HG03439 (cell line): ENCODE measurements around the gene LRRC43.
A peak's percentile ranks its signal among the peaks of the same experiment; 100 is the strongest.

Experiments used
- ATAC-seq: cut with Tn5 transposase; IDR thresholded peaks from one replicate; pipeline ENCODE4 v1.9.1; 2021; ENCODE audit warnings: mild to moderate bottlenecking, moderate library complexity; ENCODE audit not compliant: unreplicated experiment

LRRC43 gene

DNA sequence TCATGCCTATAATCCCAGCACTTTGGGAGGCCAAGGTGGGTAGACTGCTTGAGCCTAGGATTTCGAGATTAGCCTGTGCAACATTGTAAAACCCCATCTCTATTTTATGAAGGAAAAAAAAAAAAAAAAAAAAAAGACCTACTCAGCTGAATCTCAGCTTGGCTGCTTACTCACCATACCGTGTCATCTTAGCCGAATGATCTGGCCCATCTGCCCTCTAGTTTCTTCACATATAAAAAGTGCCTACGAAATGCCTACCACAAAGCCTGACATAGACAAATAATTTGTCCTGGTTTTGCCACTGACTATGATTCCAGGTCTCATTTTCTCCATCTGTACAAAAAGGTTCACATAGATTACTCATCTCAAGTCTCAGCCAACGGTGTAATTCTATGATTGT is 32.8 kb downstream of the LRRC43 start:
- no peak for ATAC-seq

DNA sequence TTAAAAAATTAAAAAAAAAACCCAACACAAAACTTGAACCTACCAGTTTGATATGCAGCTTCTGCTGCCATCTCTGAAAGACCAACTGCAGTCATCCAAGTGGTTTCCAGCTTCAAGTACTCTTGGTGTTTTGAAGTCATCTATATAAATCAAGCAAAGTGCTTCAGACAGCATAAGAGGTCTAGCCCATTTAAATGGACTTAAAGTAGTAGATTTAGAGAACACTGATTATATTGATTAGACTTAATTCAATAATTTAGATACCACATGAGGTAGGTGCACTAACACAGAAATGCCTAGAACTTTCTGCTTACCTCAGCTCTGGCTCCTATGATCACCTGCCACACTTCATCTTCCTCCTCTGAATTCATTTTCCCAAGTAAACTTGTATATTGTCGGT is 33.5 kb downstream of the LRRC43 start:
- ATAC-seq, result no peak

DNA sequence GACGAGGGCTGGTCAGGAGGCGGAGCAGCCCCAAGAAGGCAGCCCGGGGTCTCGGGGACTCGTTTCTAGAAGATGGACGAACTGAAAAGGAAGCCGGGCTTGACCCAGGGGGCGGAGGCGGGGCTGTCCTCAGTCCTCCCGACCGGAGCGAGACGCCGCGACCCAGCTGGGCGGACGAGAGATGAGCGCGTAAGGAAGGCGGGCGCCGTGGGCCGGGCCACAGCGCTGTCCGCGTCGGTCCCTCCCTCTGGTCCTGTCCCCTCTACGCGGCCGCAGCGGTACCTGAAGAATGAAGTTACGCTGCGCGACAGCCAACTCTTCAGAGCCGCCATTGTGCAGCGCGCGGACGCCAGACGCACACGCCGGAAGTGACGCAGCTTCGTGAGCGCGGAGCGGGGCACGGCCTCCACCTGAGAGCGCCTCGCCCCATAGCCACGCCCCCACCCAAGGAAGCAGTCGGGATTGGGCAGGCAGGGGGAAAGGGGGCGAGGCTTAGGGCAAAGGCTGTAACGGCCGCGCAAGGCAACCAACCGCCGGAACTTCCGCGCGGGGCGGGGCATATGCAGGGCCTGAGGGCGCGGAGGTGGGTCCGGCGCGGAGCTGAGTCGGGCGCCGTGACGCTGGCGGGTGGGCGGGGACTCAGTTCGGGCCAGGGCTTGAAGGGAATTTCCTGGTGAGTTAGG is 42.9 kb downstream of the LRRC43 start, which contains the start of gene DIABLO:
Gene DIABLO, minus strand, starts transcription at position 370 of the 683 bp plus-strand sequence. Its CDS starts 38 bp downstream, at position 332.
- ATAC-seq, result peak; percentile 93

DNA sequence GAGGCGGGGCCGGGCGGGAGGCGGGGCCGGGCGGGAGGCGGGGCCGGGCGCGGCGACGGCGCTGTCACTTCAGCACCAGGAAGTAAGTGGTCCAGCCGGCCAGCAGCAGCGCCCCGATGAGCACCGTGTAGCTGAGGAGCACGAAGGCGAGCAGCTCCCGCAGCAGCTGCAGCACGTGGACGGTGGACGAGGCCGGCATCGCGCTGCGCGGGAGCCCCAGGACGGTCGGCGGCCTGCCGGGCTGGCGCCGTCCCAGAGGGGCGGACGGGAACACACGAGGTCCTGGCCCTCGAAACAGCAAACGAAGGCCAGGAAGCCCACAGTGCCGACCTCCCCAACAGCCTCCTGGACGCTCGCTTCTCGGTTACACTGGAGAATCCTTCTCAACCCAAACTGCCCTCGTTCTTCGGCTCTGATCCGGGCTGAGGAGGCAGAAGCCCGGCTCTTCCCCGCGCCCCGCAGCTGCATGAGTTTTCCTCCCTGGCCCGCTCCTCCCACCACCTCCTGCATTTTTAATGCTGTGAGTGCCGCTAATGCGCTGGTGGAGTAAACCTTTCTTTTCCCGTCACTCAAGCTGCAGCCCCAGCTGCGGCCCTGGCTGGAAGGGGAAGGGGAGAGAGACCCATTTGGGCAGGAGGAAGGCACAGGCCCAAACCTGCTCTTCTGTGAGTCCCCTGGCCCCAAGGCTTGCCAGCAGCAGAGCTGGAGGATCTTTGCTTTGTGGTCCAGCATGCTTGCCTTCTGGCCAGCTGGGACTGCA is 43.6 kb downstream of the LRRC43 start:
- no peak for ATAC-seq

DNA sequence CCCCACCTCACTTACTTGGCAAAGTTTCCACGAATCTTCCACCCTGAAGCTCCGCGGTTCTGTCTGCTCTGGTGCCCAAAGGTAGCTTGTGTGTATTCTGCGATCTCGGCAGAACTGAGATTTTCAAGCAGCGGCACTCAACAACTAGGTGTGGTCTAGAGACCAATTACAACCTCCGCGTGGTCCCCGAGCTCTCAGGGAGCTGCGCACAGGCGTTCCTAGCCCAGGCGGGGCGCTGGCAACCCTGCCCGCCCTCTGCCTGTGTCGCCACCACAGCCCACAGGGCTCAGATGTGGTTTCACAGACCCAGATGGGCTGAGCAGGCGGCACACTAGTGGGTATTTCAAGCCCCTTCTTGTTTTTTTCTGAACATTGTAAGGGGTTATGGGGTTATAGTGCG is 44.4 kb downstream of the LRRC43 start:
- no peak for ATAC-seq

DNA sequence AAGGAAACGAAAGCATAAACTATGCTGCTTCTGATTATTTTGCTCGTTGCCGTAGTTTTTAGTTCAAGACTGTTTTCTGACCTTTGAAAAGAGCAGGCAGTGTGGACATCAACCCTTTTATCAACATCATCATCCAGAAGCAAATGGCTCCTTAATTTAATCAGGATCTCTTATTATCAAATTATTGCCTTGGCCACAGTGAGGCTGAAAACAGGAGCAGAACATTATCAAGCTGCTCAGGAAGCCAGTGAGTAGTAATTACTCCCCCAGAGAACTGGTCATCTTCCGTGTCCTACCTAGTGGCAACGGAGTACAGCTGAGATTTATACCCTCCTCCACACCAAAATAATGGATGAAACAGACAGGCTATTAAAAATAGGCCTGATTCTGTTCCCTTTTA is 45.2 kb downstream of the LRRC43 start:
- ATAC-seq, result no peak

DNA sequence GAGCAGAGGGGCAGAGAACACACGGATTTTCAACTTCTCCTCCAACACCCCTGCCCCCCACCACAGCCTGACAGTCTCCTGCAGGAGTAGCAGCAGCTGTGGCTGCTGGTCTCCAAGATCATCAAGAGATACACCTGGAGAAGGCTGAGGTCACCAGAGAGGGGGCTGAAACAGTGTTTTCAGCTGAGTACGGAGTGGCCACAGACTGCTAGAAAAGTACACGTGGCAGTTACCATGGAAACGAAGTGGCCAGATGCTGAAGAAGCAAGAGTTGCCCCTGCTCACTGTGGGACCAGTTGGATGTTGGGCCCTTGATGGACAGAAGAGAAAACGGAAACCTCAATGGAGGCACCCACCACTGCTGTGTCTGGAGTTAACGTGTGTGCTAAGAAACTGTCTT is 47.9 kb downstream of the LRRC43 start:
- no peak for ATAC-seq

DNA sequence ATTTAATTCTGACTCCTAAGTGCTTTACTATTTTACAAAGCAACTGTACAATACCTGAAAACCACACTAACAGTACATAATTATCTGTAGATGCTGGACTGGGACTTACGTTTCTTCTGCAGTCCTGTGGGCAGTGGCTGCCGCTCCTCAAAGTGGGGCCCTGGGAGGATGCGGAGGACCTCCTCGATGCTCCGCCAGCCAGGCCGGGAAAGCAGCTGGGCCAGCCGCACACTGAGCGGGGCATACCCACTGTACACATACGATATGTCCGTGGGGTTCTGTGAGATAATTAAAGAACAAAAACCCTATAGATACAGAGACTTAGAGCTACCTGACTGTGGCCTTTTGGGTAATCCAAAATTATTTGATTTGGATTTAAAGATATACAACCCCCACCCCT is 49.8 kb downstream of the LRRC43 start:
- no peak for ATAC-seq

DNA sequence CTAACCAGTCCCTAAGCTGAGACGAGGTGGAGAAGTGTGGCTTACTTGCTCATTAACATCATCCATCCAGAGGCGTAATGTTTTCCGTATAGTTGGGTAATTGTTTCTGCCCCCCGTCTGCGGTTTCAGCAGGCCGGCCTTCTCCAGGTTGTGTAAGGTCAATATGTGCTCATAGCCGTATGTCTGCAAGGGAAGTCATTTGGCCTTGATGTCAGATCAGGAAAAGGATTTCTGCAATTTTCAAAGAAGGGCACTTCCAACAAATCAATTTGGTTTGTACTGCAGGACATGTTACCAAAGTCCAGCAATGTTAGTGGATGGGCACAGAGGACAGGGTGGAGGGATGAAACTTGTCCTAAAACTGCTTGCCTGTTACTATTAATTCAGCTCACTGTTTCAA is 52.8 kb downstream of the LRRC43 start:
- ATAC-seq, result no peak

DNA sequence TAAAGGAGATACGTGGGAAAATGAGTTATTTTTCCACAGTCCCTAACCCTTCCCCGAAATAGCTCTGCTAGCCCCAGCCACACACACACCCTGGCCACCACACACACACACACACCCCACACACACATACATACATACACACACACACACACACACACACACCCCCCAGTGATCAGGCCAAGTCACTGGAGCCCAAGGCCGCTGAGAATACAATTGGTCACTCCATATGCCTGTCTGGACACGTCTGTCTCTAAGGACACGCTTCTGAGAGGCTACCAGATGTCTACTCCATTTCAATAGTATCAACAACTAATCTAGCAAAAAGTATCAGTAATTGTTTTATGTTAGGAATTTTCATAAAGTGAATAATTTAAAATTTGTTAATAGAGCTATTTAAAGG is 55.9 kb downstream of the LRRC43 start:
- ATAC-seq, result no peak

DNA sequence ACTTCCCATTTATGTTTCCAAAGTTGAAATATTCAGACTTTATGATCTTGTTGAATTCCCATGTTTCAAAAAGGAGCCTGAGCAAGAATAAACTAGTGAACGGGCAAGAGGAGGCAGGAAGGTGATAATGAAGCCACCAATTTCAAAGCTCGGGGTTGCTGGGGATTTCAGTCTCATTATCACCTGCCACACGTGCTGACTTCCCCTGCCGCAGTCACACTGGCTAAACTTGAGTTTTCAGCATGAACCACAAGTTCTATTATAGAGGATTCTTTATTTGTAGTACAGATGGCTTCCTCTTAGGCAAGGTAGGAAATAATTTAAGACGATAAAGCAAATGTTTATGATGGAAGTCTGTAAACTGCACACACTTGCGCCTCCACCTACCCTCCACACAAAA is 61.0 kb downstream of the LRRC43 start:
- no peak for ATAC-seq

DNA sequence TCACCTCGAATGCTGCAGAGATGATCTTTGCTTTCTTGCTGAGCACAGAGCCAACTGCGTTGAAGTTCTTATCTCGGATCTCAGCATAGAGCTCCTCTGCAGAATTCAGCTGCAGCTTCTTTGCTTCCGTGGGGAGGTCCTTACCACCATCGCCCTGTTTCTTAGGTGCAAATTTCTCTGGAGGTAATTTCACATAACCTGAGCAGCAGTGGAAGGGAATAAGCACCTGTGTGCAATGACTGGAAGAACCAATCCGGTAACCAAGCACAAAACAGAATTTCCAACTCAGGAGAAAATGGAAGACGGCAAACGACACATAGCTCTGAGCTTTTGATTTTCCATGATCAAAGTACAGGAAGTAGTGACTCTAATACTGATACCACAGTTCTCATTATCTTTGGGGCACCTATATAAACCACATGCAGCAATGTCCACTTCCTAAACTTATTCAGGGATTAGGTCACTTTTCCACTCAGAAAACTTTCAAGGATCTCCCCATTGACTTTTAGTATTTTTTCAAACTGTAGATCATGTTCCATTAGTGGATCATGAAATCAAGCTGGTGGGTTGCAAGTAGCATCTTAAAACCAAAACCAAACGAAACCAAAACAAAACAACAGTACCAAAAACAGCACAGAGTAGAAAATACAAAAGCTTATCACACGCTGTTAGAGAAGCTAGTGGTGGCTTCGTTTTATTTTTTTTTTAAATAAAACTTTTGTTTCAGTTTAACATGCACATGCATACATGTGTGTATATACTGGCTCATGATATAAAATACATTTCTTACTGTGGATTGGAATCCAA is 61.8 kb downstream of the LRRC43 start:
- no peak for ATAC-seq

DNA sequence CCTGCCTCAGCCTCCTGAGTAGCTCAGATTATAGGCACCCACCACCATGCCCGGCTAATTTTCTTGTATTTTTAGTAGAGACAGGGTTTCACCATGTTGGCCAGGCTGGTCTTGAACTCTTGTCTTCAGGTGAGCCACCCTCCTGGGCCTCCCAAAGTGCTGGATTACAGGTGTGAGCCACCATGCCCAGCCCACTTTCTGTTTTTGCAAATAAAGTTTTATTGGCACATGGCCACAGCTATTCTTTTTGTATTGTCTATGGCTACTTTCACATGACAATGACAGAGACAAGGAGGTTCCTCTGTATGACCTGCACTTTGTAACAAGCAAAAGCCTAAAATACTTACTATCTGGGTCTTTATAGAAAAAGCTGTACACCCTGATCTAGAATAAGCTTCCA is 62.6 kb downstream of the LRRC43 start:
- no peak for ATAC-seq

DNA sequence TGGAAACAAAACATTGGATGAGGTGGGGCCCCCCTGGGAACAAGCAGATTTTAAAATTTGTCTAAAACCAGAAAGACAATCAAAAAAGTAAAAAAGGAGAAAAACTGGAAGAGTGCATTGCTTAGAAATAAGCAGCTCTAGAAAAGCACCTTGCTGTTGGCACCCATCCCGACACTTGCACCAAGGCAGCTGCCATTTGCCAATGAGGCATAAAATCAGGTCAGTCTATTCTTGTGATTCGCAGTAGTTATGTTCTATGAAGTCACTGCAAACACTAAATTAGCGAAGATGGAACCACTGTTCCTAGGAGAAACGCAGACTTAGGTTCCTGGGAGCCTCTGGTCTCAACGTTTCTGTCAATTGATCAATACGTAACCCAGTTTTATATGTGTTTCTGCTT is 67.1 kb downstream of the LRRC43 start:
- ATAC-seq, result no peak

DNA sequence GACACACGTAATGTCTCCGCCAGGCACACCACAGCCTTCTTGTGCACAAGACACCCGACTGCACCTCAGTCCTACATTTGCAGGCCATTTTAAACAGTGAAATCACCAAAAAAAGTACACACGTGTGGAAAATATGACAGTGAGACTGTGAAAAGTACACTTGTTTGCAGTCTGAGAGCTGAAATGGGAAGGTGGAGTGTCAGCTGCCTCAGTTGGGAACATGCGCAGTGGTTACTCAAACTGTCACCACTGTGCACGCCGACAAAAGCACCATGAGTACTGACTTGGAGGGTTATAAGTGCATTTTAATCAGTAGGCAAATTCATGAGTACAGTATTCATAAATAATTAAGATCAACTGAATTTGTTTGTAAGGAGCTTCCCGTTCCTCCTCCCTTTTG is 67.6 kb downstream of the LRRC43 start:
- ATAC-seq, result no peak
